Stimulated activated CD8-positive, alpha-beta memory T cell treated with anti-CD3 and anti-CD28 coated beads, Interleukin-15, amount 100 ng/mL, for 24 hours (primary cell): ENCODE data around the gene VPS37C.
"Not testable (repeated sequence)": the region's sequence is repeated elsewhere in the genome, so short reads cannot be mapped to it uniquely, and the experiment has no call there.

Experiments used
- DNase-seq: peaks from one replicate; pipeline ENCODE4 v3.0.0-alpha.2; 2020; ENCODE audit warnings: low read depth

VPS37C gene

DNA sequence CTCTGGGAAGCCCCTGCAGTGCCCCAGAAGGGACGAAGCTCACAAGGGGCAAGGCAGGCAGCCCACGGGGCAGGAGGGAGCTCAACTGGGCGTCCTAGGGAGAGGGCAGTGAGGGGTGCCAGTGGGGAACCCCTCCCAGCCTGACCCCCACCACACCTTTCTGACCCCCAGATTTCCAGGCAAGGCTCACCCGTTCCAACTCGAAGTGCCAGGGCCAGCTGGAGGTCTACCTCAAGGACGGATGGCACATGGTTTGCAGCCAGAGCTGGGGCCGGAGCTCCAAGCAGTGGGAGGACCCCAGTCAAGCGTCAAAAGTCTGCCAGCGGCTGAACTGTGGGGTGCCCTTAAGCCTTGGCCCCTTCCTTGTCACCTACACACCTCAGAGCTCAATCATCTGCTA is 43.2 kb downstream of the VPS37C start:
- DNase-seq, result no peak

DNA sequence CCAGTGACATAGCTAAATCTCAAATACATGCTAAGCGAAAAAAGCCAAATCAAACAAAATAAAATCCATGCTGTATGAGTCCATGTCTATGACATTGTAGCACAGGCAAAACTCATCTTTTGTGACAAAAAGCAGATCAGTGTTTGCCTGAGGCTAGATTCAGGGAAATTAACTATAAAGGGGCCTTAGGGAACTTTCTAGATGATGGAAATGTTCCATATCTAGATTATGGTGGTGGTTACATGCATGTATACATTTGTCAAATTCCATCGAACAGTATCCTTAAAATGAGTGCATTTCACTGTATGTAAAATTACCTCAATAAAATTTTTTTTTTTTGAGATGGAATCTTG is 44.1 kb downstream of the VPS37C start:
- no peak for DNase-seq

GRCh38 chr11:61116426-61117167 is 44.6 kb downstream of the VPS37C start:
- DNase-seq, result no peak

DNA sequence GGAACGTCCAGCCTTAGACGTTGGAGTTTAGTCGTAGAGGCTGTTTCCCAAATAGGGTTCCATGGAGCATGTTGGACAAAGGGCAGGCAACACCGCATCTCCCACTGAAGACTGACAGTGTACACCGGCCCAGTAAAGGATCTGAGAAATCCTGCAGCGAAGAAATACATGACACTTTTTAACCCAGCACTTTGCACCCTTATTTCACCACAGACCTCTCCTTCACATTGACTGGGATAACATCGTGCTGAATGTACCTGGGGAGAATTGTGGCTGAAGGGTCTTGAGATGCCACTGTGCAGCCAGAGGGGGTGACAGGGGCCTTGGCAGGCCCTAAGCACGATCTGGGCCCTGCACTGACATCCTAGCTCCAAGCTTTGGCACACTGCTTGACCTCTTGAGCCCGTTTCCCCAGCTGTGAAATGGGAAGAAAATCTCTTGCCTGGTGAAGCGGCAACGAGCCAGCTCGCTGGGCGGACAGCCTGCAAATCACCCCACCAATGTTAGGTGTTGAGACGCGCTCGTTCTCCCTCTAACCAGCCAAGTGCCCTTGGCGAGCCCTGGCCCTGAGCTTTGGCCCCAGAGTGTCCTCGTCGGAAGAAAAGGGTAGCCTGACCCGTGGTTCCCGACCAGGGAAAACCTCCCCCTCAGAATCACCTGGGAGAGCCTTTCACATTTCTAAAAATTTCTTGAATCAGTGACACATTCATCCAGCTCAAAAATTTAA is 45.6 kb downstream of the VPS37C start:
- no peak for DNase-seq

DNA sequence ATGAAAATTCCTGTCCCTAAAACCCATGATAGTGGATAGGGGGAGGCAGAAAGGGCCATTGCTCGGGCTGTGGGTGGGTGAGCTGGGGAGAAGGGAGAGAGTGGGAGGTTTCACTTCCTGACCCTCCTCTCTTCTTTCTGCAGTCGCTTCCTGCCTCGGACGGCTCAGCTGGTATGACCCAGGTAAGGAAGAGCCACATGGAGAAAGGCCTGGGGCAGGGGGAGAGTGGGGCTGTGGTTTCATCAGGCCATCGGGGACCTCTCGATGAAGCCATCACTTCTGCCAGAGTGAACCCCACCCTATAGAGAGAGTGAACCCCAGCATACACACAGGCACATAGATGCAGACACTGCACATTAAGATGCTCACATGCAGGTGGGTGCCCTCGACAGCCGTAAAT is 46.3 kb downstream of the VPS37C start:
- DNase-seq, result no peak

GRCh38 chr11:61113201-61113600 is 48.0 kb downstream of the VPS37C start:
- no peak for DNase-seq

GRCh38 chr11:61112575-61112974 is 48.7 kb downstream of the VPS37C start:
- no peak for DNase-seq

DNA sequence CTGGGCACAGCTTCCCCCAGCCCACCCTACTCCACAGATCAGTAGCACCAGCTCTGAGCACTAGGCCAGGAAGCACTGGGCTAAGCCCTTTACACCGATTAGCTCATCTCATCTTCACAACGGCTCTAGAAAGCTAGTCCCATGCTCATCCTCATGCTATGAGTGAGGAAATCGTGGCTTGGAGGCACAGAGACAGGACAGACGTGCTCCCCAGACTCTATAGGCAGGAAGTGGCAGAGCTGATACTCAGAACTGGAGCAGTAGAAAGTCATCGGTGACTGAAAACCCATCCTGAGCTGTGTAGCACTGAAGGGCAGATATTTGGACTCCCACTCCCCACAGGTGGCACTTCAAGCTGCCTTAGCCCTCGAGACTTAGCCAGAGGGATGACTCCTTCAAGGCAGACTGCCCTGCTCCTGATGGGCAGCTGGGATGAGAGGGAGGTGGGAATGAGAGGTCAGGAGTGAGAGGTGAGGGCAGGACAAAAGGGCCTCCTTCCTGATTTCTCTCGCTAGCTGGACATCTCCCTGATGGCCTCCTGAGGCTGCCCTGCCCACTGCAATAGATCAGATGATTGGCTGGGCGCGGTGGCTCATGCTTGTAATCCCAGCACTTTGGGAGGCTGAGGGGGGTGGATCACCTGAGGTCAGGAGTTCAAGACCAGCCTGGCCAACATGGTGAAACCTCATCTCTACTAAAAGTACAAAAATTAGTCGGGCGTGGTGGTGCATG is 49.3 kb downstream of the VPS37C start:
- DNase-seq, result no peak

GRCh38 chr11:61111050-61111435 is 50.2 kb downstream of the VPS37C start:
- DNase-seq, result no peak

DNA sequence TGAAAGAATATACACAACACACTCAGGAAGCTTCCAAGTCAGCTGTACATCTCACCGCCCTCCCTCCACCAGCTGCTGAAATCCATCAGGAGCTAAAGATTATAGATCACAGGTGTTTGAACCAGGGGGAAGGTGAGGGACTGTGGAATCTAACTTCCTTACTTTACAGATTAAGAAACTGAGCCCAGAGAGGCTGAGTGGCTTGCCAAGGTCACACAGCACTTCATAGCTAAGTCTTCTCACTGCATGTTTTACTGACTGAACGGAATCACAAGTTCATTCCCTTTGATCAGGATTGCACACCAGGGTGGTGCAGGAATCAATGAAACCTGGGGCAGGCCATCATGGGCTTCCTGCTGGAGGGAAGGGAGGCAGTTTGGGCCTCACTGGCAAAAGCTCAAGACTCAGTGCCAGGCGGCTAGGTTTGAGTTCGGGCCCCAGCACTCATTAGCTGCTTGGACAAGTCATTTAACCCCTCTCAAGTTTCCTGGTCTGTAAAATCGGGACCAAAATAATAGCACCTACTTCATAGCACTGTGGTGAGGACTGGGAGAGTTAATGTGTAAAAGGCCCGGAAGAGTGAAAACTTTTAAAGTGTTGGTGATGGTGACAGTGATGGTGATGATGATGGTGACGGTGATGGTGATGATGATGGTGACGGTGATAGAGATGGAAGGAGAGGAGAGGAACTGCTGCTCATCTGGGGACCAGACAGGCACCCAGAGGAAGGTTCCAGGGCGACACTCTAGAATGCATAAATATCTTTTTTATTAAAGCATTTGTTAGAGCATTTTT is 50.8 kb downstream of the VPS37C start:
- DNase-seq, result no peak

DNA sequence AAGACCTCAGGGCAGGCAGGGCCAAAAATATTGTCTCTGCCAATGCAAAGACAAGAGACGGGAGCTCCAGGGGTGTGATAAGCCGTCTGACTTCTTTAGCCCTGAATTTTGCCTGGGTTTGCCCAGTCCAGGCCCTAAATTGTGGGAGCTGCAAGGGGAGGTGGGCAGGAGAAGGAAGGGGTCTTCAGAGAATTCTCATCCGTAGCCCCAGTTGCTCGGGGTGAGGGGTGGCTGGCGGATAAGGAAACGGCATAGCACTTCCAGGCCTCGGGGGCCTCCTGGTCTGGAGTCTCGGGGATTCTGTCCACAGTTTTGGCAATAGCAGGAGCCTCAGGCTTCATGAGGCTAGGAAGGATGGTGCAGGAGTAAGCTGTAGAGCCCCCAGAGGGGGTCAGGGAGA is 51.6 kb downstream of the VPS37C start:
- DNase-seq, result no peak

DNA sequence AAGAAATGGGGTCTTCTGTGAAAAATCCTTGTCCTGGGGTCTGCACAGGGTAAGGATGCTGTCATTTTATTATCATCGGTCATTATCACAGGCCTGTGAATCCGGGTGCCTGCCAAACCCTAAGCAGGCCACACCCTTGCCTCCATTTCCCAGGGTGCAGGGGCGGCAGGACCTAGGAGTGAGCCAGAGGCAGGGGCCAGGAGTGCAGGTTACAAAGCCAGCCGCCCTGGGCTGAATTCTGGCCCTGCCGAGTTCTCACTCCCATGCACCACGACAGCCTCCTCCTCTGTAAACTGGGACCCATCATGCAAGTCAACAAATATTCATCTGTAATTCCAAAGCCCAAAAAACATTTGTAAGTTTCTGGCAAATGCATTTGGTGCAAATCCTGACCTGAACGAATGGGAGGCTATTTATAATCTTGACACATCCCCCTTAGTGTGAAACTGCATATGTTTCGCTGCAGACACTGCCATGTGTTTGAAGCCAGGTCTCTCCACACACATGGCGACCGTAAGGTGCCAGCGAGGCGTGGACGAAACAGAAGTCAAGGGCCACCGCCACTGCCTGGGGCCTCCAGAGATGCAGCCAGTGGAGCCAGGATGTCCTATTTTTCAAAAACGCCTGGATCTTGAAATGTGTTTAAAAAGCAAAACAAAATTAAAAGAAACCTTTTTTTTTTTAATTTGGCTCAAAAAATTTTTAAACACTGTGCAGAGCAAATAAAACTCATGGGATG is 52.2 kb downstream of the VPS37C start:
- no peak for DNase-seq

GRCh38 chr11:61107888-61108287 is 53.3 kb downstream of the VPS37C start:
- no peak for DNase-seq

DNA sequence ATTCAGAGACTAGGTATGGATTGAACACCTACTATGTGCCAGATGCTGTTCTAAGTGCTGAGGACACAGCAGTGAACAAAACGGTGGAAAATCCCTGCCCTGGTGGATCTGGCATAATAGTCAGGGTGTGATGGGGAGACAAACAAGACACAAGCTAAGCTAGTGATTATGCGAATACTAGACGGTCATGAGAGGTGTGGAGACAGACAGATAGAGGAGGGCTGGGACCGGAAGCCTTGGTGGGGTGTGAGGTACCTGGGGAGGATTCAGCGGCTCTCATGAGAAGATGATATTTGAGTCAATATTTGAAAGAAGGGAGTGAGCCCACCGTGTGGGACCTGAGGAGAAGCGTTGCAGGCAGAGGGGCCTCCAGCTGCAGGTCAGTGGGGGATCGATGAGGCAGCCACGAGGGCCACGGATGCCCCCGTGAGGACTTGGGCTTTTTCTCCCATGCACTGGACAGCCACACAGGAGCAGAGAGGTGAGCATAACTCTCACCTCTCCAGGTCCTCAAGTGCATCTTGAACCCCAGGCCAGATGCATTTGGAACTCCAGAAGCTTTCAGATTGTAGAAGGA is 54.2 kb downstream of the VPS37C start:
- DNase-seq, result no peak

DNA sequence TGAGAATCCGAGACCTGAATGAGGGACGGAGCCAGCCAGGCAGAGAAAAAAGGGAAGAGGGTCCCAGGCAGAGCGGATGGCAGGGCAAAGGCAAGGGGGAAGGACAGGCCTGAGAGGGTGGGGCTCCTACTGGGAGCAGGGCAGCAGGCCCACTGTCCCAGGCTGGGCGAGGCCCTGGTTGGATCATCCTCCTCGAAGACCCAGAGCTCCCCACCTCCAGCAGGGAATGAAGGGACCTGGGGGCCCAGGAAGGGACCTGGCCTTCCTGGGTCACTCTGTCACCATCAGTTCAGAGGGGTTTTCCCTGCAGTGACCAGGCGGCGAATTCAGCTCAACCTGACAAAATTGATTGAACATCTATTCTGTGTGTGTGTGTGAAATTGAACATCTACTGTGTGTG is 54.9 kb downstream of the VPS37C start:
- DNase-seq, result no peak

- no peak for DNase-seq
These were observed 56.3 kb downstream of the VPS37C start for GRCh38 chr11:61104963-61105362.

DNA sequence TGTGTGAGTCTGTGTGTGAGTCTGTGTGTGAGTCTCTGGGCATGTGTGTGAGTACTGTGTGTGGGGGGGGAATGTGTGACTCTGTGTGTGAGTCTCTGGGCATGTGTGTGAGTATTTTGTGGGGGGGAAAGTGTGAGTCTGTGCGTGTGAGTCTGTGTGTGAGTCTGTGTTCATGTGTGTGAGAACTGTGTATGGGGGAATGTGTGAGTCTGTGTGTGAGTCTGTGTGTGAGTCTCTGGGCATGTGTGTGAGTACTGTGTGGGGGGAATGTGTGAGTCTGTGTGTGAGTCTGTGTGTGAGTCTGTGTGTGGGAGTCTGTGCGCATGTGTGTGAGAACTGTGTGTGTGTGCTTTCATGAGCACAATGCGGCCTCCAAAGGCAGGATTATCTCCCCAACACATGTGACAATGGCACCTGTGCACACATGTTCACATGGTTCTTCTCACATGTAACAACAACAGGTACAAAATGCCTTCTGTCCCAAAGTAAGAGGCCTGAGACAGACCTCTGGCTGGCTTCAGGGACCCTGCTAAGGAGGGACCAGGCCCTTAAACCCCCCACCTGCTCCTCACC is 57.3 kb downstream of the VPS37C start:
- no peak for DNase-seq

- no peak for DNase-seq
These were observed 58.3 kb downstream of the VPS37C start for GRCh38 chr11:61102667-61103571.

GRCh38 chr11:61098778-61099177 is 62.4 kb downstream of the VPS37C start:
- DNase-seq, result no peak

DNA sequence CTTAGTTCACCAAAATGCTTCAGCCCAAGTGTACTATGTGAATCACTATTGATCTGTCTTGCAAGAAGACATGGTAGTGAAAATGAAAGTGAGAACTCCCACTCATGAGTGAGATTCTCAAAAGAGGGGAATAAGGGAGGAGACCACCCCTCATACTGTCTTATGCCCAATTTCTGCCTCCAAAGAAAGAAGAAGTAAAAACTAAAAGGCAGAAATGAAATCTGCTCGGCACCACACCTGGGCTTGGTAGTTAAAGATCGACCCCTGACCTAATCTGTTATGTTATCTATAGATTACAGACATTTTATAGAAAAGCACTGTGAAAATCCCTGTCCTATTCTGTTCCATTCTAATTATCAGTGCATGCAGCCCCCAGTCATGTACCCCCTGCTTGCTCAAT is 63.0 kb downstream of the VPS37C start:
- not testable (repeated sequence) for DNase-seq
